IMR-90 (cell line): ENCODE data around the gene CHPT1. TPM values are rescaled to one million over a fixed set of nuclear protein-coding genes. Genes with fewer than 3 reads are reported as not detected.

Source experiments
- ATAC-seq: fragments of 200-7000 bp; cut with Tn5 transposase; 2 replicates; pipeline ENCODE4 v1.9.1; 2020; ENCODE audit warnings: low read depth, mild to moderate bottlenecking, moderate library complexity
- BruUV-seq: library from RNA; stranded (reverse); fragments of 400-500 nt; replicated peaks from 2 replicates; lab custom pipeline; 2021; lab: Mats Ljungman, UMichigan
- CTCF ChIA-PET: fragments of 300-600 bp; formaldehyde crosslinking; extraction: SDS; loops from one replicate; lab custom pipeline; 2021; ENCODE audit warnings: antibody characterized with exemption; lab: Yijun Ruan, JAX
- POLR2A ChIA-PET: fragments of 300-600 bp; sonication (Branson Sonifier 250); formaldehyde crosslinking; loops from one replicate; lab custom pipeline; 2022; ENCODE audit warnings: antibody characterized with exemption; ENCODE audit not compliant: unreplicated experiment; lab: Charles Lee
- DNase-seq: peaks from one replicate; pipeline ENCODE4 v3.0.0; 2013
- H2AFZ ChIP-seq: replicated peaks from 2 replicates; pipeline ENCODE3; 2013; ENCODE audit warnings: low read length, mild to moderate bottlenecking; ENCODE audit not compliant: poor library complexity
- H2AK5ac ChIP-seq: 2 replicates; pipeline ENCODE4 v1.6.1; 2013; ENCODE audit warnings: low read depth, low read length, inconsistent platforms
- H2AK9ac ChIP-seq: replicated peaks from 2 replicates; pipeline ENCODE3; 2013; ENCODE audit warnings: mild to moderate bottlenecking, low read depth, low read length, moderate library complexity; ENCODE audit not compliant: poor library complexity
- H2BK120ac ChIP-seq: 2 replicates; pipeline ENCODE4 v1.6.1; 2013; ENCODE audit warnings: low read depth, low read length, inconsistent platforms
- H2BK15ac ChIP-seq: 3 replicates; pipeline ENCODE4 v1.6.1; 2013; ENCODE audit warnings: low read depth, low read length, inconsistent platforms
- H2BK20ac ChIP-seq: 2 replicates; pipeline ENCODE4 v1.6.1; 2013; ENCODE audit warnings: low read depth, mild to moderate bottlenecking, inconsistent platforms, low read length, moderate library complexity
- H2BK5ac ChIP-seq: 2 replicates; pipeline ENCODE4 v1.6.1; 2013; ENCODE audit warnings: mild to moderate bottlenecking, low read depth, low read length, inconsistent platforms; ENCODE audit not compliant: poor library complexity, severe bottlenecking
- H3K14ac ChIP-seq: replicated peaks from 2 replicates; pipeline ENCODE4 v1.6.1; 2013; ENCODE audit warnings: low read depth, low read length, inconsistent platforms
- H3K18ac ChIP-seq: 2 replicates; pipeline ENCODE4 v1.6.1; 2013; ENCODE audit warnings: low read depth, low read length, control low read depth
- H3K23ac ChIP-seq: 2 replicates; pipeline ENCODE4 v1.6.1; 2013; ENCODE audit warnings: low read depth, low read length, inconsistent platforms
- H3K27ac ChIP-seq: 2 replicates; pipeline ENCODE4 v1.5.1; 2013; ENCODE audit warnings: mild to moderate bottlenecking, control low read depth, low read length; ENCODE audit not compliant: insufficient read depth
- H3K27me3 ChIP-seq: 2 replicates; pipeline ENCODE4 v1.6.1; 2013; ENCODE audit warnings: low read length; ENCODE audit not compliant: control insufficient read depth, insufficient read depth
- H3K36me3 ChIP-seq: 2 replicates; pipeline ENCODE4 v1.6.1; 2013; ENCODE audit warnings: low read length, mixed read lengths; ENCODE audit not compliant: control insufficient read depth, insufficient read depth
- H3K4ac ChIP-seq: 2 replicates; pipeline ENCODE4 v1.6.1; 2013; ENCODE audit warnings: low read depth, low read length, inconsistent platforms
- H3K4me1 ChIP-seq: 2 replicates; pipeline ENCODE4 v1.6.1; 2013; ENCODE audit warnings: low read length, mixed read lengths; ENCODE audit not compliant: control insufficient read depth, insufficient read depth
- H3K4me2 ChIP-seq: 2 replicates; pipeline ENCODE4 v1.6.1; 2013; ENCODE audit warnings: low read depth, mild to moderate bottlenecking, control low read depth, low read length, moderate library complexity
- H3K4me3 ChIP-seq: 2 replicates; pipeline ENCODE4 v1.5.1; 2013; ENCODE audit warnings: low read depth, mild to moderate bottlenecking, control low read depth, low read length, moderate library complexity; ENCODE audit not compliant: insufficient read depth
- H3K56ac ChIP-seq: 2 replicates; pipeline ENCODE4 v1.6.1; 2013; ENCODE audit warnings: low read length, inconsistent platforms; ENCODE audit not compliant: insufficient read depth; ENCODE audit errors: extremely low read depth
- H3K79me1 ChIP-seq, 2 experiments: 2 replicates each; pipeline ENCODE4 v1.6.1; 2013; ENCODE audit warnings: low read length in 2 of 2, inconsistent platforms in 1 of 2, low read depth in 1 of 2
- H3K9ac ChIP-seq: 2 replicates; pipeline ENCODE4 v1.6.1; 2013; ENCODE audit warnings: low read depth, low read length, control low read depth
- H3K9me1 ChIP-seq: 2 replicates; pipeline ENCODE4 v1.6.1; 2013; ENCODE audit warnings: low read length, inconsistent platforms; ENCODE audit not compliant: insufficient read depth
- H3K9me3 ChIP-seq: 2 replicates; pipeline ENCODE4 v1.6.1; 2013; ENCODE audit warnings: low read length; ENCODE audit not compliant: control insufficient read depth, insufficient read depth
- H4K20me1 ChIP-seq: 2 replicates; pipeline ENCODE4 v1.6.1; 2013; ENCODE audit warnings: low read length, inconsistent platforms; ENCODE audit not compliant: insufficient read depth
- H4K5ac ChIP-seq: 2 replicates; pipeline ENCODE4 v1.6.1; 2013; ENCODE audit warnings: mild to moderate bottlenecking, low read depth, low read length, control low read depth
- H4K8ac ChIP-seq, 2 experiments: 2 replicates each; pipeline ENCODE4 v1.6.1; 2013; ENCODE audit warnings: low read depth in 2 of 2, low read length in 2 of 2, control low read depth in 1 of 2, inconsistent platforms in 1 of 2
- H4K91ac ChIP-seq: 2 replicates; pipeline ENCODE4 v1.6.1; 2013; ENCODE audit warnings: low read depth, low read length, inconsistent platforms; ENCODE audit not compliant: insufficient read depth
- CTCF ChIP-seq: conservative IDR thresholded peaks from 2 replicates; pipeline ENCODE4 v1.5.1; 2012; ENCODE audit warnings: mild to moderate bottlenecking, low read depth, low read length, improper control_type of control experiment
- MAFK ChIP-seq: IDR thresholded peaks from 2 replicates; pipeline ENCODE4 v1.6.1; 2012; ENCODE audit warnings: low read depth, low read length, improper control_type of control experiment
- WGBS, 2 experiments: methylation state at CpG; one replicate each; pipeline versions ENCODE4 v1.1.5 to v1.1.7; 2013; ENCODE audit warnings: missing lambda C conversion rate in 2 of 2; ENCODE audit not compliant: insufficient read length in 1 of 2; ENCODE audit errors: extremely low coverage in 2 of 2; 5-methylcytosine and 5-hydroxymethylcytosine counted together
- dilution Hi-C: fragments of 300-500 bp; cut with HindIII; formaldehyde crosslinking; loops from one replicate; pipeline ENCODE4 v1.14.3; 2018; ENCODE audit warnings: low sequenced_read_pairs; ENCODE audit not compliant: unreplicated experiment
- in situ Hi-C: fragments of 300-500 bp; cut with MboI; formaldehyde crosslinking; loops from 3 replicates; pipeline ENCODE4 v1.14.3; 2019; ENCODE audit warnings: low sequenced_read_pairs, inconsistent platforms, mixed read lengths
- intact Hi-C: fragments of 100-400 bp; cut with micrococcal nuclease; formaldehyde crosslinking; loops from 2 replicates; pipeline ENCODE4 v1.10.0; 2022
- polyA plus RNA-seq, 3 experiments: library from polyadenylated mRNA; depleted of rRNA; stranded (reverse); fragments of >200 nt; gene quantifications; 2 replicates each; pipeline ENCODE4 v1.2.3, GENCODE V29; 2012; ENCODE audit warnings: low replicate concordance in 1 of 3
- total RNA-seq: library from RNA; depleted of rRNA; stranded (reverse); fragments of >200 nt; gene quantifications from 2 replicates; pipeline ENCODE4 v1.2.3, GENCODE V29; 2012

Gene CHPT1
- total and polyA plus RNA-seq, 2 of the 4 experiments (the other 2 are of a cell fraction): 8.1 to 11.7 TPM

GRCh38 chr12:101764051-101764792 lies 66.8 kb downstream of the CHPT1 start:
- BruUV-seq: TSS peak; percentile 98
- H2BK5ac ChIP-seq: no peak overlapping the region
- in situ Hi-C loops: loop anchor here (10.0 kb wide), 1 partner anchor 349 kb away; no protein-coding TSS in a partner anchor

More at GRCh38 chr12:101764051-101764792, 66.8 kb downstream of the CHPT1 start:
- H2BK15ac ChIP-seq: no peak overlapping the region
- H4K5ac ChIP-seq: no peak overlapping the region
- no peaks in the 10 kb centered on the region; the same call in 1 of the 2 replicates for H3K9me1 ChIP-seq
- DNase-seq (peak; percentile 8), ATAC-seq (no peak)
- H3K18ac ChIP-seq: no peak overlapping the region
- no peak overlapping the region for H3K23ac ChIP-seq
- H4K91ac ChIP-seq: no peak overlapping the region
- H2BK120ac ChIP-seq: no peak overlapping the region
- H3K79me1 ChIP-seq: no peaks in the 10 kb centered on the region
- no peak overlapping the region for H3K14ac ChIP-seq
- H2AK5ac ChIP-seq: no peak overlapping the region
- H3K4me2 ChIP-seq: no peak overlapping the region
- ChIA-PET CTCF (no interaction called here), POLR2A (no interaction called here)
- no peak overlapping the region for H2BK20ac ChIP-seq
- intact Hi-C loops (loop anchor here (5.0 kb wide), 1 partner anchor 272 kb away; no protein-coding TSS in a partner anchor), dilution Hi-C loops (no loop called here)
- no peaks in the 10 kb centered on the region for H3K9me3 ChIP-seq
- no peaks in the 10 kb centered on the region for H3K27me3 ChIP-seq
- H3K4me1 ChIP-seq: no peaks in the 10 kb centered on the region
- H4K8ac ChIP-seq: no peak overlapping the region
- no peak overlapping the region for H3K4ac ChIP-seq
- peaks cover 11% of the 10 kb centered on the region for H3K36me3 ChIP-seq
- H3K9ac ChIP-seq: no peak overlapping the region
- H3K56ac ChIP-seq: no peak overlapping the region
- no peak overlapping the region for H2AFZ ChIP-seq
- WGBS, 2 experiments: no CpG with 5 or more reads among the region's 5 CpGs
- TF ChIP-seq MAFK (no peak), CTCF (no peak)
- no peak overlapping the region for H3K4me3 ChIP-seq
- no peak overlapping the region for H2AK9ac ChIP-seq
- H4K20me1 ChIP-seq: no peaks in the 10 kb centered on the region
- H3K27ac ChIP-seq: no peak overlapping the region
